ENCODE measurements around the gene PROCA1.
"Not testable (repeated sequence)": the region's sequence is repeated elsewhere in the genome, so short reads cannot be mapped to it uniquely, and the experiment has no call there.

Gene PROCA1

GRCh38 chr17:28725660-28726225 lies 14.1 kb upstream of the PROCA1 start:
- DNase-seq = peak; percentile 80

- peak; percentile 67 for DNase-seq
Measured at GRCh38 chr17:28725166-28725659, 13.5 kb upstream of the PROCA1 start.

GRCh38 chr17:28724500-28725165 lies 12.9 kb upstream of the PROCA1 start:
- peak; percentile 48 for DNase-seq

GRCh38 chr17:28723836-28724499 lies 12.3 kb upstream of the PROCA1 start:
- not testable (repeated sequence) for DNase-seq

GRCh38 chr17:28723159-28723835 lies 11.6 kb upstream of the PROCA1 start:
- no peak for DNase-seq

GRCh38 chr17:28722417-28723158 lies 10.9 kb upstream of the PROCA1 start:
- DNase-seq = no peak

GRCh38 chr17:28720997-28721329 lies 9.3 kb upstream of the PROCA1 start:
- DNase-seq = not testable (repeated sequence)

- DNase-seq = peak; percentile 65
Measured at GRCh38 chr17:28720247-28720996, 8.7 kb upstream of the PROCA1 start.

GRCh38 chr17:28719021-28719433 lies 7.3 kb upstream of the PROCA1 start:
- DNase-seq = no peak

GRCh38 chr17:28718333-28719020 lies 6.8 kb upstream of the PROCA1 start:
- DNase-seq = no peak

GRCh38 chr17:28717578-28718332 lies 6.1 kb upstream of the PROCA1 start, which contains the start of gene RAB34:
RAB34 (minus strand) TSS chr17:28717868; CDS start chr17:28717266, 602 bp downstream.
- peak; percentile 65 for DNase-seq

GRCh38 chr17:28716740-28717577 lies 5.3 kb upstream of the PROCA1 start:
- no peak for DNase-seq

GRCh38 chr17:28715217-28715616 lies 3.5 kb upstream of the PROCA1 start:
- DNase-seq = no peak

GRCh38 chr17:28714281-28714680 lies 2.6 kb upstream of the PROCA1 start:
- DNase-seq = no peak

- no peak for DNase-seq
Measured at GRCh38 chr17:28712705-28713415, 1.2 kb upstream of the PROCA1 start.

GRCh38 chr17:28712032-28712704 lies 480 bp upstream of the PROCA1 start:
- peak; percentile 82 for DNase-seq

- peak; percentile 96 for DNase-seq
Measured at GRCh38 chr17:28710861-28711722, 596 bp downstream of the PROCA1 start.

All from stimulated activated CD8-positive, alpha-beta memory T cell treated with anti-CD3 and anti-CD28 coated beads, Interleukin-4, amount 100 ng/mL, for 48 hours (primary cell).